22Rv1 (cell line): Measurements from ENCODE around the gene PLAC8L1.
"Not testable (repeated sequence)": the region's sequence is repeated elsewhere in the genome, so short reads cannot be mapped to it uniquely, and the experiment has no call there.

Experiments
- H3K27ac ChIP-seq: fragments of 450-650 bp; 2 replicates; pipeline ENCODE4 v1.5.1; 2017
- CTCF ChIP-seq: fragments of 450-650 bp; IDR thresholded peaks from 2 replicates; pipeline ENCODE4 v1.5.1; 2017; ENCODE audit warnings: mild to moderate bottlenecking
- ZFX ChIP-seq: fragments of 450-650 bp; IDR thresholded peaks from 2 replicates; pipeline ENCODE4 v1.6.1; 2017; ENCODE audit warnings: antibody characterized with exemption, borderline replicate concordance

The PLAC8L1 gene, protein sequence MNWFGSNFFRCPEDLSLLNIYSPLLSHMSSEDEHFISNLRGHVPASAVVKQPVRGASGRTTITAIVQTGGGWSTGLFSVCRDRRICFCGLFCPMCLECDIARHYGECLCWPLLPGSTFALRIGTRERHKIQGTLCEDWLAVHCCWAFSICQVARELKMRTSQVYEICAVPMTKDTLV

DNA sequence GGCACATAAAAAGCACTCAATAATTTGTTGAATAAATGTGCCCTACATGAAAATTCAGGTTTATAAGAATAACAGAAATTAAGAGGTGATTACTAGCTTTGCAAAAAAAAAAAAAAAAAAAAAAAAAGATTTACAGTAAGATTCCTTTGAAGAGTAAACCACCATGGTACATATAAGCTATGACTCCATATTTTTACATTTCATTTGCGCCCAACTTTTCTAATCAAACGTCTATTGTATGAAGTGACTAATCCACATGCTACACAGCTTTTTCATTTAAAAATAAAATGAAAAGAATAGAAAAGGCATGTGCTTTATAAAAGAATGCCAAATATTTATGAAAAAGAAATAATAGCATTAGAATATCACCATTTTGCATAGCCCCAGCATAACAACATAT, at the start of gene PLAC8L1:
PLAC8L1 (minus strand) TSS at position 101 of the 400 bp plus-strand sequence. CDS start 1,266 bp downstream, outside the sequence.
- no peak within 1 kb of the TSS for H3K27ac ChIP-seq
- no peak for TF ChIP-seq CTCF
- TF ChIP-seq ZFX = no peak

DNA sequence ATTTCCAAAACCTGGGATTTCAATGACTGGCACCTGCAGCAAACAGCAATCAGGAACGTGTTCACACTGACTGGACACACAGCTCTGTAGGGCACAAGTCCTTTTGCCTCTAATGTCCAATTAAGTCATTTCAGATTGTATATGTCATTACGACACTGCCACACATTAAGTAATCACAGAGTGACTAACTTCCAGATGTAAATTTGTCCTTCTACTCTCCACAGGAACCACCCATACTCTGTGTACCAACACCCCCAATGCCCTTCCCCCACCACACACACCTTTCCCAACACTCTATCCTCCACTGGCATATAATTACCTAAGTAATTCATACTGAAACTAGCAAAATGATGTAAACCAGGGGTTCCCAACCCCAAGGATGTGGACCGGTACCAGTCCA, 46.6 kb upstream of the PLAC8L1 start:
- H3K27ac ChIP-seq = no peak overlapping the region
- TF ChIP-seq ZFX (no peak), CTCF (no peak)

GRCh38 chr5:146137967-146138403, 32.6 kb upstream of the PLAC8L1 start:
- no peak overlapping the region for H3K27ac ChIP-seq
- TF ChIP-seq CTCF = no peak
- TF ChIP-seq ZFX = no peak

- H3K27ac ChIP-seq = no peak overlapping the region
- TF ChIP-seq ZFX (no peak), CTCF (peak; percentile 75)
Observed at GRCh38 chr5:146130440-146131045, 25.2 kb upstream of the PLAC8L1 start.

DNA sequence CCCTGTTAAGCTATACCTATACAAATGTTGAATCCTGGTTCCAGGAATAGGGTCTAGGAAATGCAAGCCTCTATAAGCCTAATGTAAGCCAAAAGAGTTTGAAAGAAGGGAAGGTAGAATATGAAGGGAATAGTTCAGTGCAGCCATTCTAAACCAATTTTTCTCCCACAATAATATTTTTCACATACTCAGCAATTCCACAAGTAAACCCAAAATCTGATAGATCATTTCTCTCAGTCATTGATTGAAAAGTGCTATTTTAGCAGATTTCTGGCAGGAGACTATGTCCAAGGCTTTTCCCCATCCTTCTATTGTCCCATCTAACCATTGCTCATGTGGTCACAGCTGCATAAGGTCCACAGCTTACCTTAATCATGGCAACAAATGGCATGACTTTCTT, 20.7 kb upstream of the PLAC8L1 start:
- TF ChIP-seq ZFX (no peak), CTCF (no peak)

GRCh38 chr5:146124580-146124979, 19.2 kb upstream of the PLAC8L1 start:
- no peak overlapping the region for H3K27ac ChIP-seq
- TF ChIP-seq CTCF (no peak), ZFX (no peak)

More for the DNA sequence above, 20.7 kb upstream of the PLAC8L1 start:
- no peak overlapping the region for H3K27ac ChIP-seq

DNA sequence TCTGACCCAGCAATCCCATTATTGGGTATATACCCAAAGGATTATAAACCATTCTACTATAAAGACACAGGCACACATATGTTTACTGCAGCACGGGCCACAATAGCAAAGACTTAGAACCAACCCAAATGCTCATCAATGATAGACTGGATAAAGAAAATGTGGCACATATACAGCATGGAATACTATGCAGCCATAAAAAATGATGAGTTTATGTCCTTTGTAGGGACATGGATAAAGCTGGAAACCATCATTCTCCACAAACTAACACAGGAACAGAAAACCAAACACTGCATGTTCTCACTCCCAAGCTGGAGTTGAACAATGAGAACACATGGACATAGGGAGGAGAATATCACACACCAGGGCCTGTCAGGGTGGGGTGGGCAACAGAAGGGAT, 16.1 kb upstream of the PLAC8L1 start:
- H3K27ac ChIP-seq = not testable (repeated sequence)

GRCh38 chr5:146118322-146118721, 12.9 kb upstream of the PLAC8L1 start:
- TF ChIP-seq CTCF (no peak), ZFX (no peak)
- H3K27ac ChIP-seq = no peak overlapping the region

GRCh38 chr5:146117216-146117615, 11.8 kb upstream of the PLAC8L1 start:
- H3K27ac ChIP-seq = not testable (repeated sequence)
